ENCODE measurements around the gene MMP24.
"Not testable (repeated sequence)": the region's sequence is repeated elsewhere in the genome, so short reads cannot be mapped to it uniquely, and the experiment has no call there.

Gene MMP24

GRCh38 chr20:35200267-35200666, 26.2 kb upstream of the MMP24 start:
- in situ Hi-C loops (cut with MboI; ENCODE audit: low pct_unique_long_range_greater_than_20kb, low sequenced_read_pairs, unreplicated experiment) = loop anchor here (25.0 kb wide), 1 partner anchor 338 kb away; the partner anchor contains the start of gene GGT7
- TF ChIP-seq, protein P1, sequence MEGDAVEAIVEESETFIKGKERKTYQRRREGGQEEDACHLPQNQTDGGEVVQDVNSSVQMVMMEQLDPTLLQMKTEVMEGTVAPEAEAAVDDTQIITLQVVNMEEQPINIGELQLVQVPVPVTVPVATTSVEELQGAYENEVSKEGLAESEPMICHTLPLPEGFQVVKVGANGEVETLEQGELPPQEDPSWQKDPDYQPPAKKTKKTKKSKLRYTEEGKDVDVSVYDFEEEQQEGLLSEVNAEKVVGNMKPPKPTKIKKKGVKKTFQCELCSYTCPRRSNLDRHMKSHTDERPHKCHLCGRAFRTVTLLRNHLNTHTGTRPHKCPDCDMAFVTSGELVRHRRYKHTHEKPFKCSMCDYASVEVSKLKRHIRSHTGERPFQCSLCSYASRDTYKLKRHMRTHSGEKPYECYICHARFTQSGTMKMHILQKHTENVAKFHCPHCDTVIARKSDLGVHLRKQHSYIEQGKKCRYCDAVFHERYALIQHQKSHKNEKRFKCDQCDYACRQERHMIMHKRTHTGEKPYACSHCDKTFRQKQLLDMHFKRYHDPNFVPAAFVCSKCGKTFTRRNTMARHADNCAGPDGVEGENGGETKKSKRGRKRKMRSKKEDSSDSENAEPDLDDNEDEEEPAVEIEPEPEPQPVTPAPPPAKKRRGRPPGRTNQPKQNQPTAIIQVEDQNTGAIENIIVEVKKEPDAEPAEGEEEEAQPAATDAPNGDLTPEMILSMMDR (IDR thresholded peaks at IDR 0.05; ENCODE audit: extremely low read depth, insufficient read depth, missing control alignments) = no peak
- no peak for DNase-seq (ENCODE audit: low spot score)

- in situ Hi-C loops (cut with MboI; ENCODE audit: low pct_unique_long_range_greater_than_20kb, low sequenced_read_pairs, unreplicated experiment) = loop anchor here (25.0 kb wide), 1 partner anchor 339 kb away; the partner anchor contains the start of gene GGT7
- DNase-seq (ENCODE audit: low spot score) = not testable (repeated sequence)
Observed at GRCh38 chr20:35201467-35201866, 25.0 kb upstream of the MMP24 start.

DNA sequence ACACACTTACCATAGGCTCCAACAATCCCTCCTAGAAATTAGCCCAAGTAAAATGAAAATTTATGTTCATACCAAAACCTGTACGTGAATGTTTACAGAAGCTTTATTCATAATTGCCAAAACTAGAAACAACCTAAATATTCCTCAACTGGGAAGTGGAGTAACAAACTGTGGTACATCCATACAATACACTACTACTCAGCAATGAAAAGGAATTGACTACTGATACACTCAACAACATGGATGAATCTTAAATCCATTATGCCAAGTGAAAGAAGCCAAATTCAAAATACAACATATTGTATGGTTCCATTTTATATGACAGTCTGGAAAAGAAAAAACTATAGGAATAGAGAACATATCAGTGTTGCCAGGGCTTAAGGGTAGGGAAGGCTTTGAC, 19.7 kb upstream of the MMP24 start:
- in situ Hi-C loops (cut with MboI; ENCODE audit: low pct_unique_long_range_greater_than_20kb, low sequenced_read_pairs, unreplicated experiment) = loop anchor here (25.0 kb wide), 1 partner anchor 345 kb away; the partner anchor contains the start of gene GGT7
- TF ChIP-seq, protein P1 (IDR thresholded peaks at IDR 0.05; ENCODE audit: extremely low read depth, insufficient read depth, missing control alignments) = no peak
- DNase-seq (ENCODE audit: low spot score) = no peak

DNA sequence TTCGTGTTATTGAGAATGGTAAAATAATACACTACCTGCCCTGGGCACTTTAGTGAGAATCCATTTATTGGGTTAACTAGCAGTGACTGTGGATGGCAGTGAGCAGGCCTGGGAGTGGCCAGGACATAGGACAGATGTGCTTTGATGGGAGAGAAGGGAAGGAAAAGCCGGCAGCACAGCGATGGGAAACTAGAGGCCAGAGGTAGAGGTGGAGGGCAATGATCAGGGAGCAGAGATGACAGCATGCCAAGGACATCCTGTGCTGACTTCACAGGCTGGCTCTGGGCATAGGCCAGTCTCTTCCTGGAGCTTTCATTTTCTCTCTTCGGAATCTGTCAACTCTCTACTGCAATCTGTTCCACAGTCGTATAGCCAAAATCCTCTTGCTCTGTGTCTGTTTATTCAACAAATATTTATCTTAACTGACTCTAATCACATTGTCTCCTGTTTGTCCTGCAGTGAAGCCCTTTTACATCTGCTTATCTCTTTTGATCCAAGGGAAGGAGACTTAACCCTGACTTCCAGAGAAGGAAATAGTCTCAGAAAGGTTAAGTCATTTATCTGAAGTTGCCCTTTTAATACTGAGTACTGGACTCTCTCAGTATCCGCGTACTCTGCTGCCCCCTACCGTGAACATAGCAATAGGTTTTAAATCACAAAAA, 18.4 kb upstream of the MMP24 start:
- in situ Hi-C loops (cut with MboI; ENCODE audit: low pct_unique_long_range_greater_than_20kb, low sequenced_read_pairs, unreplicated experiment) = loop anchor here (25.0 kb wide), 1 partner anchor 346 kb away; the partner anchor contains the start of gene GGT7

DNA sequence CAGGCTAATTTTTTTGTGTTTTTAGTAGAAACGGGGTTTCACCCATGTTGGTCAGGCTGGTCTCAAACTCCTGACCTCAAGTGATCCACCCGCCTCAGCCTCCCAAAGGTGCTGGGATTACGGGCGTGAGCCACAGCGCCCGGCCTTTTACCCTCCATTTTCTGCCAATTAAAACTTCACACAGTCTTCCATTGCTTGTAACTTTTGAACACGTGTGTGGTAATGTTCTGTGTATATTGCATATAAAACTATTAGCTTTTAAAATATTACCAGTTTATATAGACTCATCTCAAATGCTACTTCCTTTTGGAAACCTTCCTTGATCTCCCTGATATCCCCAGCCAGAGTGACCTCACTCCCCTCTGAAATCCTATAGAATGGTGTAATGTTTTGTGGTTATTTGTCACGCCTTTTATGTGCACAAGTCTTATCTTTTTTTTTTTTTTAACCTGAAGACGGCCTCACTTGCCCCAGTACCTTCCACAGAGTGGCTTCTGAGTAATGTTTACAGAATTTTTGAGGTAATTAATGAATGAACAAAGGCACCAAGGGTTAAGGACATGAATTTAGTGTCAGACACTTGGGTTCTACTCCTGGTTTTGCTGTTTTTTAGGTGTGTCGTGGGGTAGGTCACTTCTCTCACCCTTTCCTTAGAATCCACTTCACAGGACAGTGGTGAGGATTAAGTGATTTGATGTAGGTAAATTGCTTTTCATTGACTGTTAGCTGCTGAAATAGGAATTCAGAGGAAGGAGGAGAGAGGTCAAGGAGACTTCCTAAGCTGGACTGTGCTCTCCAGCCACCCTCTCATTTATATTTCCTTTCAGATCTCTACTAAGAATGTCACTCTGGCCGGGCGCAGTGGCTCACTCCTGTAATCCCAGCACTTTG, 11.2 kb upstream of the MMP24 start:
- in situ Hi-C loops (cut with MboI; ENCODE audit: low pct_unique_long_range_greater_than_20kb, low sequenced_read_pairs, unreplicated experiment) = loop anchor here (25.0 kb wide), 1 partner anchor 353 kb away; the partner anchor contains the start of gene GGT7
- TF ChIP-seq, protein P1 (IDR thresholded peaks at IDR 0.05; ENCODE audit: extremely low read depth, insufficient read depth, missing control alignments) = no peak
- DNase-seq (ENCODE audit: low spot score) = no peak

More for the DNA sequence above, 18.4 kb upstream of the MMP24 start:
- TF ChIP-seq, protein P1 (IDR thresholded peaks at IDR 0.05; ENCODE audit: extremely low read depth, insufficient read depth, missing control alignments) = peak; percentile 75
- DNase-seq (ENCODE audit: low spot score) = peak; percentile 68

GRCh38 chr20:35216541-35216940, 9.9 kb upstream of the MMP24 start:
- TF ChIP-seq, protein P1 (IDR thresholded peaks at IDR 0.05; ENCODE audit: extremely low read depth, insufficient read depth, missing control alignments) = no peak
- no peak for DNase-seq (ENCODE audit: low spot score)
- in situ Hi-C loops (cut with MboI; ENCODE audit: low pct_unique_long_range_greater_than_20kb, low sequenced_read_pairs, unreplicated experiment) = loop anchor here (25.0 kb wide), 1 partner anchor 354 kb away; the partner anchor contains the start of gene GGT7

Measured in GM13977 (cell line).